Gastrocnemius medialis (tissue), 4 donors: ENCODE measurements around the gene GFM2. TPM values are rescaled to one million over a fixed set of nuclear protein-coding genes. Genes with fewer than 3 reads are reported as not detected.
A peak's percentile ranks its signal among the peaks of the same experiment; 100 is the strongest.
"Not testable (repeated sequence)": the region's sequence is repeated elsewhere in the genome, so short reads cannot be mapped to it uniquely, and the experiment has no call there.

Experiments used
- ATAC-seq, 2 donors: fragments of 150-250 bp; one replicate each; pipeline ENCODE4 v1.9.1; 2016
- DNase-seq, 2 donors: peaks; one replicate each; pipeline ENCODE4 v3.0.0-alpha.2; 2019
- H3K27ac ChIP-seq, 4 donors: fragments of 200-600 bp; sonication (generic); 1 replicate in 1 of 4; 2 replicates in 3 of 4; pipeline ENCODE4 v1.5.1; 2016 to 2018; ENCODE audit warnings: mild to moderate bottlenecking in 2 of 4, moderate library complexity in 1 of 4
- H3K27me3 ChIP-seq, 3 donors: fragments of 200-600 bp; sonication (generic) in 2 of 3; 1 replicate in 1 of 3; 2 replicates in 2 of 3; pipeline versions ENCODE4 v1.5.1 to v1.6.0; 2016 to 2019; ENCODE audit warnings: mild to moderate bottlenecking in 1 of 3, moderate library complexity in 1 of 3
- H3K36me3 ChIP-seq, 2 donors: fragments of 200-600 bp; sonication (generic) in 1 of 2; one replicate each; pipeline ENCODE4 v1.5.1; 2017 to 2018
- H3K4me1 ChIP-seq, 2 donors: fragments of 200-600 bp; sonication (generic) in 1 of 2; one replicate each; pipeline ENCODE4 v1.5.1; 2016 to 2017; ENCODE audit warnings: mild to moderate bottlenecking in 2 of 2
- H3K4me3 ChIP-seq, 4 donors: fragments of 200-600 bp; sonication (generic) in 3 of 4; 1 replicate in 1 of 4; 2 replicates in 3 of 4; pipeline ENCODE4 v1.5.1; 2016 to 2019; ENCODE audit warnings: mild to moderate bottlenecking in 2 of 4
- H3K9me3 ChIP-seq, 3 donors: fragments of 200-600 bp; sonication (generic) in 2 of 3; 1 replicate in 1 of 3; 2 replicates in 2 of 3; pipeline ENCODE4 v1.5.1; 2016 to 2019
- POLR2A ChIP-seq, 2 donors: fragments of 450-650 bp; IDR thresholded peaks; one replicate each; pipeline ENCODE4 v1.6.1; 2017; ENCODE audit warnings: antibody characterized with exemption in 2 of 2, mild to moderate bottlenecking in 2 of 2, moderate library complexity in 2 of 2
- in situ Hi-C, 4 donors: fragments of 200-750 bp; cut with MboI; loops; one replicate each; pipeline versions ENCODE4 v1.15.0 to v1.8.0; 2017; ENCODE audit warnings: low sequenced_read_pairs in 4 of 4
- intact Hi-C: fragments of 100-400 bp; cut with DNase I; formaldehyde crosslinking; loops from one replicate; pipeline ENCODE4 v1.15.1; 2023; ENCODE audit warnings: low total_unique reads
- total RNA-seq, 4 donors: library from RNA; depleted of rRNA; stranded (reverse); fragments of >200 nt; gene quantifications; one replicate each; pipeline versions ENCODE4 v1.1.0 to v1.2.3, GENCODE V29; 2016
- TF ChIP-seq, protein P1 (sequence below), 5 experiments: fragments of 450-650 bp in 3 of 5; fragments of 200-600 bp in 2 of 5; sonication (generic) in 2 of 5; IDR thresholded peaks in 4 of 5; conservative IDR thresholded peaks in 1 of 5; 1 replicate in 4 of 5; 2 replicates in 1 of 5; pipeline ENCODE4 v1.5.1; 2016 to 2019; ENCODE audit warnings: antibody characterized with exemption in 5 of 5, mild to moderate bottlenecking in 3 of 5, moderate library complexity in 3 of 5

GFM2 gene
- total RNA-seq, 4 donors from 2014 or later, result 19.4 to 25.6 (median 23.8) TPM

DNA sequence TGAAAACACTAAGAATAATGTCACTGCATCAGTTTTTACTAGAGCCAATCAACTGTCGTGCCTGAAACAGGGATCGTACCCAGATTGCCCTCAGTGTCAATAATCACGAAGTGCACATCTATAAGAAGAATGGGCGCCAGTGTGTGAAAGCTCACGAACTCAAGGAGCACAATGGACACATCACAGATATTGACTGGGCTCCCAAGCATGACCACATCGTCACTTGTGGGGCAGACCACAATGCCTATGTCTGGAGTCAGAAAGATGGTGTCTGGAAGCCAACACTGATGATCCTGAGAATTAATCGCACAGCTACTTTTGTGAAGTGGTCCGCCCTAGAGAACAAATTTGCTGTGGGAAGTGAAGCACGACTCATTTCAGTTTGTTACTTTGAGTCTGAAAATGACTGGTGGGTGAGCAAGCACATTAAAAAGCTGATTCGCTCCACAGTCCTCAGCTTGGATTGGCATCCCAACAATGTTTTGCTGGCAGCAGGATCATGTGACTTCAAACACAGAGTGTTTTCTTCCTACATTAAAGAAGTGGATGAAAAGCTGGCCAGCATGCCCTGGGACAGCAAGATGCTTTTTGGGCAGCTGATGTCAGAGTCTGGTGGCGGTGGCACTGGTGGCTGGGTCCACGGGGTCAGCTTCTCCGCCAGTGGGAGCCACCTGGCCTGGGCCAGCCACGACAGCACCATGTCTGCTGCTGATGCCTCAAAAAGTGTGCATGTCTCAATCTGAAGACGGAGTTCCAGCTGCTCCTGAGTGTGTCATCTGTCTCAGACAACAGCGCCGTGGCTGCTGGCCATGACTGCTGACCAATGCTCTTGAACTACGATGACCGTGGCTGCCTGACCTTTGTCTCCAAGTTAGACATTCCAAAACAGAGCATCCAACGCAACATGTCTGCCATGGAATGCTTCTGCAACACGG is 32.3 kb upstream of the GFM2 start:
- no peak overlapping the region for H3K27ac ChIP-seq
- DNase-seq (peak in 1 of 2 donors; percentile 15), ATAC-seq (peak in 1 of 2 donors; percentile 36)
- H3K36me3 ChIP-seq, result no peaks in the 10 kb centered on the region
- H3K4me3 ChIP-seq, result no peak overlapping the region
- no peaks in the 10 kb centered on the region for H3K4me1 ChIP-seq
- in situ Hi-C loops, result no loop called here
- TF ChIP-seq, protein P1, sequence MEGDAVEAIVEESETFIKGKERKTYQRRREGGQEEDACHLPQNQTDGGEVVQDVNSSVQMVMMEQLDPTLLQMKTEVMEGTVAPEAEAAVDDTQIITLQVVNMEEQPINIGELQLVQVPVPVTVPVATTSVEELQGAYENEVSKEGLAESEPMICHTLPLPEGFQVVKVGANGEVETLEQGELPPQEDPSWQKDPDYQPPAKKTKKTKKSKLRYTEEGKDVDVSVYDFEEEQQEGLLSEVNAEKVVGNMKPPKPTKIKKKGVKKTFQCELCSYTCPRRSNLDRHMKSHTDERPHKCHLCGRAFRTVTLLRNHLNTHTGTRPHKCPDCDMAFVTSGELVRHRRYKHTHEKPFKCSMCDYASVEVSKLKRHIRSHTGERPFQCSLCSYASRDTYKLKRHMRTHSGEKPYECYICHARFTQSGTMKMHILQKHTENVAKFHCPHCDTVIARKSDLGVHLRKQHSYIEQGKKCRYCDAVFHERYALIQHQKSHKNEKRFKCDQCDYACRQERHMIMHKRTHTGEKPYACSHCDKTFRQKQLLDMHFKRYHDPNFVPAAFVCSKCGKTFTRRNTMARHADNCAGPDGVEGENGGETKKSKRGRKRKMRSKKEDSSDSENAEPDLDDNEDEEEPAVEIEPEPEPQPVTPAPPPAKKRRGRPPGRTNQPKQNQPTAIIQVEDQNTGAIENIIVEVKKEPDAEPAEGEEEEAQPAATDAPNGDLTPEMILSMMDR (IDR thresholded peaks at IDR 0.05 in 4 of 5, conservative IDR thresholded peaks at IDR 0.05 in 1 of 5), result no peak
- TF ChIP-seq POLR2A (IDR thresholded peaks at IDR 0.05), result no peak
- intact Hi-C loops, result no loop called here
- no peaks in the 10 kb centered on the region for H3K9me3 ChIP-seq
- peaks cover 0 to 2% (median 0%) of the 10 kb centered on the region in 3 donors for H3K27me3 ChIP-seq

DNA sequence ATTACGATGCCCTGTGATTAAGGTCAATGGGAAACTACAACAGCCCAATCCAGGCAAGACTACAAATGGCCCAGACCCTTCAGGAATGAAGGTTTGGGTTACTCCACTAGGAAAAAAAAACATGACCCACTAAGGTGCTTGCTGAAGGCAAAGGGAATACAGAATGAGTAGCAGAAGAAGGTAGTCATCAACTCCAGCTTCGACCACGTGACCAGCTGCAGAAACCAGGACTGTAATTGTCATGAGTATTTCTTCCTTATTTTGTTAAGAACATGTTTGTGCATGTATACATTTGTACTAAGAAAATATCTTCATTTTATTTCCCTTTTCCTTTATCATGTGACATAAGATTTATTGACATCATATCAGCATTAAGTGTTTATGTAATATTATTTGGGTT is 24.8 kb upstream of the GFM2 start:
- intact Hi-C loops, result not testable (repeated sequence)

DNA sequence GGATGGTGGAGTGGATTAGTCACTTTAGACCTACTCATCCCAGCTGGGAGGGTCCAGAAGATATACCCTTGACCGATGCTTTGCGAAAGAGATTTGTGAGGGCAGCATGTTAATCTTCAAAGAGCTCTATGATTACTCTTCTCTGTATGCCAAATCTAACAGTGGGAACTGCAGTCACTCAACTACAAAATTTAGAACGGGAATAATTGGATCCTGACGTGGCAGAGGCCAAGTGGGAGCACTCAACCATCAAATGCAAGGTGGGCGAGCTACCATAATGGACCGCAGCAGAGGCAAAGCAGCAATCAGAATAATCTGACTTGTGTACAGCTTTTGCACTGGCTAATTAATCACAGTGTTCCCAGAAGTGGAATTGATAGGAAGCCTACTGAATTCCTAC is 20.5 kb upstream of the GFM2 start:
- DNase-seq (no peak), ATAC-seq (no peak)
- Histone ChIP-seq H3K4me1 (no peaks in the 10 kb centered on the region), H3K27me3 (peaks cover 0 to 3% (median 0%) of the 10 kb centered on the region in 3 donors), H3K27ac (no peak overlapping the region), H3K4me3 (no peak overlapping the region), H3K9me3 (no peaks in the 10 kb centered on the region), H3K36me3 (no peaks in the 10 kb centered on the region)
- in situ Hi-C loops (no loop called here), intact Hi-C loops (no loop called here)
- TF ChIP-seq, protein P1 (IDR thresholded peaks at IDR 0.05 in 4 of 5, conservative IDR thresholded peaks at IDR 0.05 in 1 of 5), result no peak
- TF ChIP-seq POLR2A (IDR thresholded peaks at IDR 0.05), result no peak

More for the DNA sequence above, 24.8 kb upstream of the GFM2 start:
- H3K27ac ChIP-seq, H3K36me3 ChIP-seq, ATAC-seq, H3K4me1 ChIP-seq, H3K27me3 ChIP-seq, H3K9me3 ChIP-seq, in situ Hi-C loops, H3K4me3 ChIP-seq, DNase-seq: not testable (repeated sequence)

DNA sequence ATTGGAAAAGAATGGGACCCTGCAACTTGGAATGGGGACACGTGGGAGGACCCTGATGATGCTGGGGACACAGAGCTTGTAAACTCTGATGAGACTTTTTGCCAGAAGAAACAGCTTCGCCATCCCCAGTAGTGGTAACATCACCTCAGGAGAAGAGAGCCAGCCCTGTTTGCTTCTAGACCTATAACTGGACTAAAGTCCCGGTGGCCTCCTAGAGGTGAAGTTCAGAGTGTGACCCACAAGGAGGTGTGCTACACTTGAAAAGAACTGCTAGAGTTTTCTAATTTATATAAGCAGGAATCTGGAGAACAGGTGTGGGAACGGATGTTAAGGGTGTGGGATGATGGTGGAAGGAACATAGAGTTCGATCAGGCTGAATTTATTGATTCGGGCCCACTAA is 19.9 kb upstream of the GFM2 start:
- TF ChIP-seq, protein P1 (IDR thresholded peaks at IDR 0.05 in 4 of 5, conservative IDR thresholded peaks at IDR 0.05 in 1 of 5), result no peak
- no peak for TF ChIP-seq POLR2A (IDR thresholded peaks at IDR 0.05)
- intact Hi-C loops (no loop called here), in situ Hi-C loops (no loop called here)
- Histone ChIP-seq H3K27ac (no peak overlapping the region), H3K4me3 (no peak overlapping the region), H3K4me1 (no peaks in the 10 kb centered on the region), H3K9me3 (no peaks in the 10 kb centered on the region), H3K36me3 (no peaks in the 10 kb centered on the region), H3K27me3 (peaks cover 0 to 3% (median 0%) of the 10 kb centered on the region in 3 donors)
- ATAC-seq (no peak), DNase-seq (no peak)

DNA sequence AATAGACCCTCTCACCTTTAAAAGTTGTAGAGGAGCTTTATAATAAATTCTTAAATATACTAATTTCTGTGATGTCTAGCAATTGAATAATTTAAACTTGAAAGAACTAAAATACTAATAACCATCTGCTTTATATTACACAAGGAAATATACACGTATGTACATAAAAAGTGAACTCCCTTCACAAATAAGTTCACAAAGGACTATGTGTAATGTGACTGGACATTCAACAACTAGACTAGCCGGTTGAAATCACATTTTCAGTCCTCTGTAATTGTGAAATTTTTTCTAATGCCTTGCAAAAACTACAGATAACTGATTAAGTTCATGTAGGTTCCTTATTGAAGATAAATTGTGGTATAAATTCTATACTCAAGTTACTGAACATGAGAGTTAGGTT is 11.7 kb upstream of the GFM2 start:
- H3K4me1 ChIP-seq, result no peaks in the 10 kb centered on the region
- no peak for TF ChIP-seq POLR2A (IDR thresholded peaks at IDR 0.05)
- TF ChIP-seq, protein P1 (IDR thresholded peaks at IDR 0.05 in 4 of 5, conservative IDR thresholded peaks at IDR 0.05 in 1 of 5), result no peak
- ATAC-seq (no peak), DNase-seq (no peak)
- H3K4me3 ChIP-seq, result no peak overlapping the region
- no peak overlapping the region for H3K27ac ChIP-seq
- no peaks in the 10 kb centered on the region for H3K27me3 ChIP-seq
- H3K9me3 ChIP-seq, result no peaks in the 10 kb centered on the region
- intact Hi-C loops, result no loop called here
- H3K36me3 ChIP-seq, result peaks cover 0 to 29% of the 10 kb centered on the region in 2 donors
- in situ Hi-C loops, result no loop called here
